Epithelial cell of proximal tubule (primary cell): ENCODE measurements around the gene RNF148. TPM values are rescaled to one million over a fixed set of nuclear protein-coding genes. Genes with fewer than 3 reads are reported as not detected.

ENCODE experiments used
- DNase-seq: peaks from one replicate; pipeline ENCODE4 v3.0.0-alpha.2; 2011; ENCODE audit warnings: low read depth
- H3K4me3 ChIP-seq: 2 replicates; pipeline ENCODE4 v1.5.1; 2011; ENCODE audit warnings: low read depth, mild to moderate bottlenecking, low read length
- total RNA-seq: library from RNA; depleted of rRNA; stranded (reverse); fragments of >200 nt; gene quantifications from 2 replicates; pipeline ENCODE4 v1.2.3, GENCODE V29; 2015
- TF ChIP-seq, protein P1 (sequence below): conservative IDR thresholded peaks from 2 replicates; pipeline ENCODE4 v1.5.1; 2012; ENCODE audit warnings: low read depth, mild to moderate bottlenecking, low read length

Gene RNF148, protein sequence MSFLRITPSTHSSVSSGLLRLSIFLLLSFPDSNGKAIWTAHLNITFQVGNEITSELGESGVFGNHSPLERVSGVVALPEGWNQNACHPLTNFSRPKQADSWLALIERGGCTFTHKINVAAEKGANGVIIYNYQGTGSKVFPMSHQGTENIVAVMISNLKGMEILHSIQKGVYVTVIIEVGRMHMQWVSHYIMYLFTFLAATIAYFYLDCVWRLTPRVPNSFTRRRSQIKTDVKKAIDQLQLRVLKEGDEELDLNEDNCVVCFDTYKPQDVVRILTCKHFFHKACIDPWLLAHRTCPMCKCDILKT
- 0.14 and 2.2 TPM in 2 replicates for total RNA-seq

DNA sequence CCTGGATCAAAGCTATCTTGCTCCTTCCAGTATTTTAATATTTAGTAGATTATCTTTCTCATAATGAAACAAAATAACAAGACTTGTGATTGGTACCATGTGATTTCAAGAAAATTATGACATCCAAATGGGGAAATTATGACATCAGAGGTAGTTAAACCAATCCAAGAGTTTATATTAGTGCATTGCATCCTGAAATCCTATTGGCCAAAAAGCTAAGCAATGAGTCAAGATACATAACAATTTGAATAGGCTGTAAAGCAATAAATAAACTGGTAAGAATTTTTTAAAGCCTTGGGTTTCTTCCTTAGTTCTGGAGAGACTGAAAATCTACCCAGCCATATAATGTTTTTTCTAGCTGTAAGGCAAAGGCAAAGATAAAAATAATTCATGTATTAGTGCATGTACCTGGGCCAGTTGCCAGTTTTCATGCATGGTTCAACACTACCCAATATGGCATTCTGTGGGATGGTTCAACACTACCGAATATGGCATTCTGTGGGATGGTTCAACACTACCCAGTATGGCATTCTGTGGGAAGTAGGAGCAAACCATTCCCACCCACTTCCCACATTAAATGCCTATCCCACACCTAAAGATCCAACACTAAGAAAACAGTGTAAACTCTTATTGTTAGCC, at the start of gene RNF148:
TSS of gene RNF148 (minus strand) at position 51 of the 639 bp plus-strand sequence. CDS start 172 bp downstream, outside the sequence.
- TF ChIP-seq, protein P1, sequence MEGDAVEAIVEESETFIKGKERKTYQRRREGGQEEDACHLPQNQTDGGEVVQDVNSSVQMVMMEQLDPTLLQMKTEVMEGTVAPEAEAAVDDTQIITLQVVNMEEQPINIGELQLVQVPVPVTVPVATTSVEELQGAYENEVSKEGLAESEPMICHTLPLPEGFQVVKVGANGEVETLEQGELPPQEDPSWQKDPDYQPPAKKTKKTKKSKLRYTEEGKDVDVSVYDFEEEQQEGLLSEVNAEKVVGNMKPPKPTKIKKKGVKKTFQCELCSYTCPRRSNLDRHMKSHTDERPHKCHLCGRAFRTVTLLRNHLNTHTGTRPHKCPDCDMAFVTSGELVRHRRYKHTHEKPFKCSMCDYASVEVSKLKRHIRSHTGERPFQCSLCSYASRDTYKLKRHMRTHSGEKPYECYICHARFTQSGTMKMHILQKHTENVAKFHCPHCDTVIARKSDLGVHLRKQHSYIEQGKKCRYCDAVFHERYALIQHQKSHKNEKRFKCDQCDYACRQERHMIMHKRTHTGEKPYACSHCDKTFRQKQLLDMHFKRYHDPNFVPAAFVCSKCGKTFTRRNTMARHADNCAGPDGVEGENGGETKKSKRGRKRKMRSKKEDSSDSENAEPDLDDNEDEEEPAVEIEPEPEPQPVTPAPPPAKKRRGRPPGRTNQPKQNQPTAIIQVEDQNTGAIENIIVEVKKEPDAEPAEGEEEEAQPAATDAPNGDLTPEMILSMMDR, result no peak
- peak; percentile 35 for DNase-seq
- H3K4me3 ChIP-seq, result no peak within 1 kb of the TSS

- no peak for DNase-seq
- no peak overlapping the region for H3K4me3 ChIP-seq
- TF ChIP-seq, protein P1, result no peak
These were observed 47.7 kb upstream of the RNF148 start for GRCh38 chr7:122750389-122750788.

GRCh38 chr7:122748195-122748594, 45.5 kb upstream of the RNF148 start:
- no peak overlapping the region for H3K4me3 ChIP-seq
- DNase-seq, result no peak
- TF ChIP-seq, protein P1, result no peak

DNA sequence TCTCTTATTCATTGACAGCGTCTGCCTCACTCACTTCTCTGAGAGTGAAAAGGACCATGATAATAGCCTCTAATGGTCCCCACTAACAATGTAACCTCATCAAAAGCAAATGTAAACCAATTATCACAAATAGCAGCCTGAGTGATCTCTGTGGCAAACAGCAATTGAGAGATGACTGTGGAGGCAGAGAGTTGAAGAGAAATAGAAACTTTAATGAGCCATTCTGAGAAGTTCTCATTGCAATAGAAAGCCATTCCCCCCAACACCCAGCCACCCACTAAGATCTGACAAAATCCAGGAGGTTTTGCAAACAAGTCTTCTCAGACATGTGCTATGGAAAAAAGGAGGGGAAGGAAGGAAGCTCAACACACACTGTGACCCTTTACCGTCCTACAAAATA, 44.2 kb upstream of the RNF148 start:
- TF ChIP-seq, protein P1, result no peak

GRCh38 chr7:122743211-122743610, 40.5 kb upstream of the RNF148 start:
- TF ChIP-seq, protein P1, result no peak
- no peak overlapping the region for H3K4me3 ChIP-seq
- no peak for DNase-seq

More for the DNA sequence above, 44.2 kb upstream of the RNF148 start:
- H3K4me3 ChIP-seq, result no peak overlapping the region
- DNase-seq, result no peak

DNA sequence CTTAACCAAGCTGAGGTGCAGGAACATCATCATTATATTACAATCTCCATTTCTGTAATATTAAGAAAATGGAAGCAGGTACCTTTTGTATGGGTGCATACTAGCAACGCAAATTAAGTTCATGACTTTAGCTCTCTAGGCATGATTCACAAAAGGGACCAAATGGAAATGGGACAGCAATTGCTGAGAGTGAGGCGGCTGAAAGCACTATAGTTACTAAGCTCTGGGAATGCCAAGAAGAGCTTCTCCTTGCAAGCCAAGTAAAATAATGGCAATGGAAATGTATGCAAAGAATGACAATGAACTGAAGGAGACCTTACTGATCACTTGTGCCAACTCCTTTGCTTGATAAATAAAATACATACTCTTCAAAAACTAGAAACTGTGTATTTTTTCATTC, 36.2 kb upstream of the RNF148 start:
- no peak for DNase-seq
- TF ChIP-seq, protein P1, result no peak
- no peak overlapping the region for H3K4me3 ChIP-seq
